Measurements from ENCODE around the gene ZNF688. TPM values are rescaled to one million over a fixed set of nuclear protein-coding genes. Genes with fewer than 3 reads are reported as not detected.
"Not testable (repeated sequence)": the region's sequence is repeated elsewhere in the genome, so short reads cannot be mapped to it uniquely, and the experiment has no call there.

ZNF688 gene
- total RNA-seq, 1 donor, result 6.5 TPM

- no peak for DNase-seq (ENCODE audit: low read depth)
- no peak for TF ChIP-seq CTCF (IDR thresholded peaks at IDR 0.05; ENCODE audit: insufficient read depth, low read depth, low read length)
- no peak overlapping the region for H3K4me3 ChIP-seq (ENCODE audit: low read depth, low read length)
These were observed 22.9 kb downstream of the ZNF688 start for GRCh38 chr16:30548416-30549253.

- TF ChIP-seq CTCF (IDR thresholded peaks at IDR 0.05; ENCODE audit: insufficient read depth, low read depth, low read length), result no peak
- H3K4me3 ChIP-seq (ENCODE audit: low read depth, low read length), result no peak overlapping the region
- no peak for DNase-seq (ENCODE audit: low read depth)
These were observed 25.4 kb downstream of the ZNF688 start for GRCh38 chr16:30546115-30546514.

- H3K4me3 ChIP-seq (ENCODE audit: low read depth, low read length), result no peak overlapping the region
- TF ChIP-seq CTCF (IDR thresholded peaks at IDR 0.05; ENCODE audit: insufficient read depth, low read depth, low read length), result no peak
- DNase-seq (ENCODE audit: low read depth), result no peak
These were observed 28.4 kb downstream of the ZNF688 start for GRCh38 chr16:30543067-30543466.

DNA sequence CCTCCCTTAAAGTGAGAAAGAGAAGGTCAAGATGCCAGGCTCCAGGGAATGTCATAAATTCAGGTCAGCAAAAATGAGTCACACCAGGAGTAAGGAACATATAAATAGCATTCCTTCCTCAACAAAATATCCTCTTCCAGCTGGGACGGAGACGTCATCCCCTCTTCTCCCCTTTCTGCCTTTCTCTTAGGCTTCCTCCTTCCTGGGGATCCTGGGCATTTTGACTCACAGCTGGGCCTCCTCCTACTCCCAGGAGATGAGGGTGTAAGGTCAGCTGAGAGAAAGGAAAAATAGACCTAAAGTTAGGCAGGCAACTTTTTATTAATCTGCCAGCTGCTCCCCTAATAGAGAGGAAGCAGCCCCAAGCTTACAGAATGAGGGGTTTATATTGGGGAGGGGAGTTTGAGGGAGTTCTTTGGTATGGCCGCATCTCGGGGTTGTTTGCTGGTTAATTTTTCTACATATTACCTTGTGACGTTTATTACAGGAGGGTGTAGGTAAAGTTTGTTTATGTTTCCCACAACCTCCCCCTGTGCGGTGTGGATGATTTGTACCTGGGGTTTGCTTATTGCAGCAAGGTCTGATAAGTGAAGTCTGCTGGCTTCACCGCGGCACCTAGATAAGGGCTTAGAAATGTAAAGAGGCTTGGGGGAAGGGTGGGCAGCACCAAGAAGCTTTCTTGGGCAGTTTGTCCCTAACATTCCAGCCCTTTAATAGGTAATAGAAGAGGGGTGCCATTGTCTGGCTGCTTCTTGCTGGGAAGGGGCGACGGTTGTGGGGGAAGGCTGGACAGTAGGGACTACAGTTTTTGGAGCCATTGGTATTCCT lies 29.8 kb downstream of the ZNF688 start:
- peak; percentile 80 for DNase-seq (ENCODE audit: low read depth)
- no peak overlapping the region for H3K4me3 ChIP-seq (ENCODE audit: low read depth, low read length)
- no peak for TF ChIP-seq CTCF (IDR thresholded peaks at IDR 0.05; ENCODE audit: insufficient read depth, low read depth, low read length)

GRCh38 chr16:30540916-30541464 lies 30.5 kb downstream of the ZNF688 start:
- not testable (repeated sequence) for H3K4me3 ChIP-seq (ENCODE audit: low read depth, low read length); DNase-seq (ENCODE audit: low read depth)

DNA sequence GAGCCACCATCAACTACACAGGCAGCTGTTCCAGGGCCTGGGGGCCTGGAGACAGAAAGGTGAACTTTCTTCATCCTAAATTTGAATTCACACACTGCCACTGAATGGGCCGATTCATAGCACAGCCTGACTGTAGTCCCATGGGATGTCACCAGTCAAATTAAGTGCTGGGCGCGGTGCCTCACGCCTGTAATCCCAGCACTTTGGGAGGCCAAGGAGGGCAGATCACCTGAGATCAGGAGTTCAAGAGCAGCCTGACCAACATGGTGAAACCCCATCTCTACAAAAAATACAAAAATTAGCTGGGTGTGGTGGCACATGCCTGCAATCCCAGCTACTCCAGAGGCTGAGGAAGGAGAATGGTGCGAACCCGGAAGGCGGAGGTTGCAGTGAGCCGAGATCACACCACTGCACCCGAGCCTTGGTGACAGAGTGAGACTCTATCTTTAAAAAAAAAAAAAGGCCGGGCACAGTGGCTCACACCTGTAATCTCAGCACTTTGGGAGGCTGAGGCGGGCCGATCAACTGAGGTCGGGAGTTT lies 31.5 kb downstream of the ZNF688 start:
- not testable (repeated sequence) for DNase-seq (ENCODE audit: low read depth)

DNA sequence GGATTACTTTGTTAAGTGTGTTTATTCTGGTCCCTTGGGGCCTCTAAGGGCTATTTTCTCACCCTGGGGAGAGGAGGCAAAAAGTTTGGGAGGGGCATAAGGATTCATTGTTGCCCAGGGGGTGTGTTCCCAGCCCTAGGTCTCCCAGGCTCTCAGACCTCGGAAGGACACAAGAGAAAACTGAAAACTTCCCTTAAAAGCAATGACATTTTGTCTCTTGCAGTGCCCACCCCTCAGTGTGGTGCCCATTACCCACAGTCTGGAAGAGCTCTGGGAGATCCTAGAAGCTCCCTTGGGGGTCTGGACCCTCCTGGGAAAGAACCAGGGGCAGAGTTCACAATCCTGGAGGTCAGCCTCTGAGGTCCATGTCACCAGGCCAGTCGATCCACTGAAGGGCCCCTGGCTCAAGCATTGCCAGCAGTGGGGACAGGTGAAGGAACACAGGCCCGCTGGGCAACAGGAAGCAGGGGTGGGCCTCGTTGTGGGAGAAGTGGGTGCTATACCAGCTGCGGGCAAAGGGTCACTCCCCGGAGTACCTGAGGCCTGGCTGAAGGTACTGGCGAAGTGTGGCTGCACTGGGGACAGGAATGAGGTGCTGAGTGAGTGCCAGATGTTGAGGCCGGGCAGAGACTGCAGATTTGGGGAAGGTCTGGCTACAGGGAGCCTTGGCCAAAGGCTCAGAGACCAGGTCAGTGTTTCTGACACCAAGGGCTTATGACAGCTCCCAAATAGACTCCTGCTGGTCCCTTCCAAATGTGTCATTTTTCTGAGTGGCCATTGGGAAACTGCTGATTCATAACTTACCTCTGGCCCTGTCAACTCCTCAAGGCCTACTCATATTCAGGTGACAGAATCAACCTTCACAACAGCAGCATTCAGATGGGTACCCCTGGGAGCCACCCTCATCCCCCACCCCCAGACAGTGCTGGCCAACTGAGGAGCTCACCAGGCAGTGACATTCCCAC lies 32.2 kb downstream of the ZNF688 start:
- H3K4me3 ChIP-seq (ENCODE audit: low read depth, low read length), result no peak overlapping the region
- TF ChIP-seq CTCF (IDR thresholded peaks at IDR 0.05; ENCODE audit: insufficient read depth, low read depth, low read length), result no peak
- DNase-seq (ENCODE audit: low read depth), result no peak

More for the DNA sequence above, 31.5 kb downstream of the ZNF688 start:
- not testable (repeated sequence) for H3K4me3 ChIP-seq (ENCODE audit: low read depth, low read length)

DNA sequence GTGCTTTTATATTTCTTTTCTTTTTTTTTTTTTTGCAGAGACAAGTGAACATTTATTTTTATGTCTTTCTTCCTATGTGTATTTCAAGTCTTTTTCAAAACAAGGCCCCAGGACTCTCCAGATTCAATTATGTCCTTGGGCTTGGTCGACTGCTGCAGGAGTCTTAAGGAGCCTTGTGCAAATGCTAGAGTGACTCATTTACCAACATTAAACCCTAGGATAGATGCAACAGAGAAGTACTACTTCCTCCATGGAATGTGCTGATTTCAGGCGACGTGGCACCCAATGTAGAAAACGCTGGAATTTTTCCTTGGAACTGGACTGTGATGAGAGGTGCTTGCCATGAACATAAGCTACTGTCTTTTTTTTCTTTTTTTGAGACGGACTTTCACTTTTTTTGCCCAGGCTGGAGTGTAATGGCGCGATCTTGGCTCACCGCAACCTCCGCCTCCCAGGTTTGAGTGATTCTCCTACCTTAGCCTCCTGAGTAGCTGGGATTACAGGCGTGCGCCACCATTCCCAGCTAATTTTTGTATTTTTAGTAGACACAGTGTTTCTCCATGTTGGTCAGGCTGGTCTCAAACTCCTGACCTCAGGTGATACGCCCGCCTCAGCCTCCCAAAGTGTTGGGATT lies 35.0 kb downstream of the ZNF688 start:
- DNase-seq (ENCODE audit: low read depth); H3K4me3 ChIP-seq (ENCODE audit: low read depth, low read length): not testable (repeated sequence)
